ENCODE results near the gene PIF1.
A peak's percentile ranks its signal among the peaks of the same experiment; 100 is the strongest.
"Not testable (repeated sequence)": the region's sequence is repeated elsewhere in the genome, so short reads cannot be mapped to it uniquely, and the experiment has no call there.

The PIF1 gene

DNA sequence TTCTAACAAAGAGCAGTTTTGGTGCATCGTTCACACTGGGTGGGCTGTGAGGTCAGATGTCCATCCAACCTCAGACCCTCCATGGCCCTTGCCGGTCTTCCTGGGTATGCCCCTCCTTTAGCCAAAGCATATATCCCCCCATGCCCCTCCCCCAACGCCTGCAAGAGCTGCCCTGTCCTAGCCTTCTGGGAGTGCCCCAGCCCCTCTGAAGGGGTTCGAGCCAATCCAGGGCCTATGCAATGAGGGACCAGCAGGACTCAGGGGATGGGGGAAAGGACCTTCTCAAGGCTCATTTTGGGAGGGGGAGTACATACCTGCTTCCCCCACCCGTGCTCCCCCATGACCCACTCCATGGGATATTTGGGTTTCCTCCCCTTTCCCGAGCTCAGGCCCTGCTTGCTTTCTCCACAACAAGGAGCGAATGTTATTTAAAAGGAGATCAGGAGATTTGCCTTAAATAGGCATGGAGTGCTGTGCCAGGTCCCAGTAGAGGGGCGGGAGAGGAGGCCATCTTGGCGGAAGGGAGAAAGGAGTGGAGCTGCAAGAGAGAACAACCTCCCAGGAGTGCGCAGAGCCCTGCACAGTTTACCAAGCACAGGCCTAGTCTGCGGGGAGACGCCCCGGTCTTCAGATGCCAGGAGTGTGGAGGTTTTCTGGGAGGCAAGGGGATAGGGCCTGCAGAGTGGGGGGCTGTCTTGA, 18.2 kb downstream of the PIF1 start:
- H3K4me3 ChIP-seq (ENCODE audit: low read length) = no peak overlapping the region
- no peak for DNase-seq (ENCODE audit: low read depth)
- no peaks in the 10 kb centered on the region for H3K4me1 ChIP-seq (ENCODE audit: control insufficient read depth, insufficient read depth, low read length)
- peaks cover 34% of the 10 kb centered on the region for H3K27me3 ChIP-seq (replicated peaks; ENCODE audit: control insufficient read depth, insufficient read depth, low read length)
- H3K9ac ChIP-seq (ENCODE audit: low read length) = no peak overlapping the region
- no peaks in the 10 kb centered on the region for H3K36me3 ChIP-seq (ENCODE audit: control insufficient read depth, insufficient read depth, low read length, severe bottlenecking)
- no peaks in the 10 kb centered on the region for H3K9me3 ChIP-seq (ENCODE audit: control insufficient read depth, low read length)

DNA sequence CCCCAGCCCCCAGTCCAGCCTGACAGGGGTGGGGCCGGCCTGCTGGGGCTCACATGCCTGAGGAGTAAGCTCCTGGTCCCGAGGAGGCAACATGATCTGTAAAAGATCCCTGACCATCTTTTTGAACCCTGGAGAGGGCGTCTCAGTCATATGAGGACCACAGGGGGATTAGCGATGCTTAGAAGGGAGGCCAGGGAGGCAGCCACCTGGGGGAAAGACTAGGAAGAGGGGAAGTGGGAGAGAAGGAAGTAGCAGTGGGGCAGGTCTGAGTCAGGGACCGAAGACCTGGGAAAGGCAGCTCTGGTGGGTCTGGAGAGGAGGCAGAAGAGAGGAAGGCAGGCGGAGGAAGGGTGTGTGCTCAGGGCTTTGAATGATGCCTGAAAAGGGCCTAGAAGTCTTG, 18.9 kb downstream of the PIF1 start:
- Histone ChIP-seq H3K4me3 (ENCODE audit: low read length) (no peak overlapping the region), H3K27me3 (replicated peaks; ENCODE audit: control insufficient read depth, insufficient read depth, low read length) (peaks cover 34% of the 10 kb centered on the region), H3K36me3 (ENCODE audit: control insufficient read depth, insufficient read depth, low read length, severe bottlenecking) (no peaks in the 10 kb centered on the region), H3K9ac (ENCODE audit: low read length) (no peak overlapping the region), H3K4me1 (ENCODE audit: control insufficient read depth, insufficient read depth, low read length) (no peaks in the 10 kb centered on the region), H3K9me3 (ENCODE audit: control insufficient read depth, low read length) (no peaks in the 10 kb centered on the region)
- DNase-seq (ENCODE audit: low read depth) = no peak

DNA sequence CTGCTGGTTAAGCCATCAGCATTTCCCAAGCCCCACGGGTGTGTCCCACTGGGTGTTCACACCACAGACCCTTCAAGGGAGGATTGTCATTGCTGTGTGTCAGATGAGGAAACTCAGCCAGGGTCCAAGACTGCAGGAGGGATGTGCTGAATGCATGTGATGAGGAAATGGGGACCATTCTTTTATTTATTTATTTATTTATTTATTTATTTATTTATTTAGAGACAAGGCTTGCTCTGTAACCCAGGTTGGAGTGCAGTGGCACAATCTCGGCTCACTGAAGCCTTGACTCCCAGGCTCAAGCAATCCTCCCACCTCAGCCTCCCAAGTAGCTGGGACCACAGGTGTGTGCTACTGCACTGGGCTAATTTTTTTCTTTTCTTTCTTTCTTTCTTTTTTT, 20.8 kb downstream of the PIF1 start:
- no peaks in the 10 kb centered on the region for H3K9me3 ChIP-seq (ENCODE audit: control insufficient read depth, low read length)
- no peaks in the 10 kb centered on the region for H3K36me3 ChIP-seq (ENCODE audit: control insufficient read depth, insufficient read depth, low read length, severe bottlenecking)
- no peaks in the 10 kb centered on the region for H3K4me1 ChIP-seq (ENCODE audit: control insufficient read depth, insufficient read depth, low read length)
- H3K27me3 ChIP-seq (replicated peaks; ENCODE audit: control insufficient read depth, insufficient read depth, low read length) = peaks cover 34% of the 10 kb centered on the region
- H3K9ac ChIP-seq (ENCODE audit: low read length) = no peak overlapping the region
- no peak overlapping the region for H3K4me3 ChIP-seq (ENCODE audit: low read length)
- no peak for DNase-seq (ENCODE audit: low read depth)

DNA sequence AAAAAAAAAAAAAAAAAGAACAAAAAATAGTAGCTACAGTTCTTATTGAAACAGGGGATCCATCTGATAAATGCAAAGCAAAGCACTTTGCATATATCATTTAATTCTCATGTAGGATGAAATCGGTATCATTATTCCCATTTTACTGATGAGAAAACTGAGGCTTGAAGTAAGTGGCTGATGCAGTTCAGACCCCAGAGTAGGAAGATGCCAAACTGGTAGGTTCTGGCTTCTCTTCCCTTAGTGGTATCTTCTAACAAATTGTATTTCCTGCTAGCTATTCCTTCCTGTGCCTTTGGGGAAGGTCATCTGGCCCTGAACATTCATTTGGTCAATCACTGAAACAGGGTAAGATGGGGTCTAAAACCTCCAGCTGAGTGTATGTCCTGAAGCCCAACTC, 21.9 kb downstream of the PIF1 start:
- Histone ChIP-seq H3K9ac (ENCODE audit: low read length) (no peak overlapping the region), H3K27me3 (replicated peaks; ENCODE audit: control insufficient read depth, insufficient read depth, low read length) (peaks cover 27% of the 10 kb centered on the region), H3K9me3 (ENCODE audit: control insufficient read depth, low read length) (no peaks in the 10 kb centered on the region), H3K4me3 (ENCODE audit: low read length) (no peak overlapping the region), H3K4me1 (ENCODE audit: control insufficient read depth, insufficient read depth, low read length) (no peaks in the 10 kb centered on the region), H3K36me3 (ENCODE audit: control insufficient read depth, insufficient read depth, low read length, severe bottlenecking) (no peaks in the 10 kb centered on the region)
- DNase-seq (ENCODE audit: low read depth) = no peak

DNA sequence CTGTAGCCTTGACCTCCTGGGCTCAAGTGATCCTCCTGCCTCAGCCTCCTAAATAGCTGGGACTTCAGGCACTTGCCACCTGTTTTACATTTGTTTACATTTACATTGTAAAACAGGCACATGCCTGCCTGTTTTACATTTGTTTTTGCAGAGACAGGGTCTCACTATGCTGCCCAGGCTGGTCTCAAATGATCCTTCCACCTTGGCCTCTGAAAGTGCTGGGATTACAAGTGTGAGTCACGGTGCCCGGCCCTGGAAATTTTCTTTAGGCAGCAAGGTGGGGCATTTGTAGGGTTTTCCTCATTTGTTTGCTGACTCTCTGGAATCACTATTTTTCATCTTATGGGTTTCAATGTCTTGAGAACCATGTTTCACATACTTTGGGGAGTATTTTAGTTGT, 25.0 kb downstream of the PIF1 start:
- Histone ChIP-seq H3K36me3 (ENCODE audit: control insufficient read depth, insufficient read depth, low read length, severe bottlenecking) (no peaks in the 10 kb centered on the region), H3K4me3 (ENCODE audit: low read length) (no peak overlapping the region), H3K4me1 (ENCODE audit: control insufficient read depth, insufficient read depth, low read length) (no peaks in the 10 kb centered on the region)

DNA sequence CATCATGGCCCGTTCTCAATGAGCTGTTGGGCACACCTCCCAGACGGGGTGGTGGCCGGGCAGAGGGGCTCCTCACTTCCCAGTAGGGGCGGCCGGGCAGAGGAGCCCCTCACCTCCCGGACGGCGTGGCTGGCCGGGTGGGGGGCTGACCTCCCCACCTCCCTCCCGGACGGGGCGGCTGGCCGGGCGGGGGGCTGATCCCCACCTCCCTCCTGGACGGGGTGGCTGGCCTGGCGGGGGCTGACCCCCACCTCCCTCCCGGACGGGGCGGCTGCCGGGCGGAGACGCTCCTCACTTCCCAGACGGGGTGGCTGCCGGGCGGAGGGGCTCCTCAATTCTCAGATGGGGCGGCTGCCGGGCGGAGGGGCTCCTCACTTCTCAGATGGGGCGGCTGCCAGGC, 26.5 kb downstream of the PIF1 start:
- not testable (repeated sequence) for H3K9me3 ChIP-seq (ENCODE audit: control insufficient read depth, low read length); H3K27me3 ChIP-seq (replicated peaks; ENCODE audit: control insufficient read depth, insufficient read depth, low read length); H3K4me3 ChIP-seq (ENCODE audit: low read length); DNase-seq (ENCODE audit: low read depth); H3K9ac ChIP-seq (ENCODE audit: low read length); H3K36me3 ChIP-seq (ENCODE audit: control insufficient read depth, insufficient read depth, low read length, severe bottlenecking); H3K4me1 ChIP-seq (ENCODE audit: control insufficient read depth, insufficient read depth, low read length)

More for the DNA sequence above, 25.0 kb downstream of the PIF1 start:
- DNase-seq (ENCODE audit: low read depth) = no peak
- H3K9ac ChIP-seq (ENCODE audit: low read length) = no peak overlapping the region
- H3K27me3 ChIP-seq (replicated peaks; ENCODE audit: control insufficient read depth, insufficient read depth, low read length) = peaks cover 2% of the 10 kb centered on the region
- no peaks in the 10 kb centered on the region for H3K9me3 ChIP-seq (ENCODE audit: control insufficient read depth, low read length)

DNA sequence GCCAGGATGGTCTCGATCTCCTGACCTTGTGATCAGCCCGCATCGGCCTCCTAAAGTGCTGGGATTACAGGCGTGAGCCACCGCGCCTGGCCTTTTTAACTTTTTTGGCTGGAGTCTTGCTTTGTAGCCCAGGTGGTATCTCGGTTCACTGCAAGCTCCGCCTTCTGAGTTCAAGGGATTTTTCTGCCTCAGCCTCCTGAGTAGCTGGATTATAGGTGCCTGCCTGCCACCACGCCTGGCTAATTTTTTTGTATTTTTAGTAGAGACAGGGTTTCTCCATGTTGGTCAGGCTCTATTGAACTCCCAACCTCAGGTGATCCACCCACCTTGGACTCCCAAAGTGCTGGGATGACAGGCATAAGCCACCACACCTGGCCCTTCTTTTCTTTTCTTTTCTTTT, 29.5 kb downstream of the PIF1 start:
- not testable (repeated sequence) for H3K27me3 ChIP-seq (replicated peaks; ENCODE audit: control insufficient read depth, insufficient read depth, low read length); H3K36me3 ChIP-seq (ENCODE audit: control insufficient read depth, insufficient read depth, low read length, severe bottlenecking); H3K4me3 ChIP-seq (ENCODE audit: low read length); H3K4me1 ChIP-seq (ENCODE audit: control insufficient read depth, insufficient read depth, low read length); H3K9me3 ChIP-seq (ENCODE audit: control insufficient read depth, low read length); DNase-seq (ENCODE audit: low read depth); H3K9ac ChIP-seq (ENCODE audit: low read length)

DNA sequence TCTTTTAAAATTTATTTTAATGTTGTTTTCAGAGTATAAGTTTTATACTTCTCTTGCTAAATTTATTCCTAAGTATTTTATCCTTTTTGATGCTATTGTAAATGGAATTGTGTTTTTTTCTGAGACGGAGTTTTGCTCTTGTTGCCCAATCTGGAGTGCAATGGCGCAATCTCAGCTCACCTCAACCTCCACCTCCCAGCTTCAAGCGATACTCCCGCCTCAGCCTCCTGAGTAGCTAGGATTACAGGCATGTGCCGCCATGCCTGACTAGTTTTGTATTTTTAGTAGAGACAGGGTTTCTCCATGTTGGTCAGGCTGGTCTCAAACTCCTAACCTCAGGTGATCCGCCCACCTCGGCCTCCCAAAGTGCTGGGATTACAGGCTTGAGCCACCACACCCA, 30.1 kb downstream of the PIF1 start:
- not testable (repeated sequence) for H3K4me3 ChIP-seq (ENCODE audit: low read length); H3K27me3 ChIP-seq (replicated peaks; ENCODE audit: control insufficient read depth, insufficient read depth, low read length); H3K9ac ChIP-seq (ENCODE audit: low read length); H3K4me1 ChIP-seq (ENCODE audit: control insufficient read depth, insufficient read depth, low read length); DNase-seq (ENCODE audit: low read depth); H3K36me3 ChIP-seq (ENCODE audit: control insufficient read depth, insufficient read depth, low read length, severe bottlenecking); H3K9me3 ChIP-seq (ENCODE audit: control insufficient read depth, low read length)

DNA sequence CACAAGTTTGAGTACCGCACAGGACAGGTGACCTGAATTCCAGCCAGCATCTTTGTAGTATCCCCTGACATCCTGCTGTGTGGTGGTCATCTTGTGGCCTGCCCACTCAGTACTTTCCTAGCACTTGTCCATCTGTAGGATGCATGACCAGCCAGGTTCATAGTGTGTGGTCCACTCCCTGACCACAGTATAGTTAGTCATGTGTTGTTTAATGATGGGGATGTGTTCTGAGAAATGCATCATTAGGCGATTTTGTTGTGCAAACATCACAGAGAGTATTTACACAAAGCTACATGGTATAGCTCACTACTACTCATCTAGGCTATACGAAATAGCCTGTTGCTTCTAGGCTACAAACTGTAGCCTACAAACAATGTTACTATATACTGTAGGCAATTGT, 33.2 kb downstream of the PIF1 start:
- H3K9ac ChIP-seq (ENCODE audit: low read length) = no peak overlapping the region
- no peak for DNase-seq (ENCODE audit: low read depth)
- no peaks in the 10 kb centered on the region for H3K27me3 ChIP-seq (replicated peaks; ENCODE audit: control insufficient read depth, insufficient read depth, low read length)
- no peaks in the 10 kb centered on the region for H3K4me1 ChIP-seq (ENCODE audit: control insufficient read depth, insufficient read depth, low read length)
- H3K36me3 ChIP-seq (ENCODE audit: control insufficient read depth, insufficient read depth, low read length, severe bottlenecking) = no peaks in the 10 kb centered on the region
- no peaks in the 10 kb centered on the region for H3K9me3 ChIP-seq (ENCODE audit: control insufficient read depth, low read length)
- H3K4me3 ChIP-seq (ENCODE audit: low read length) = no peak overlapping the region

DNA sequence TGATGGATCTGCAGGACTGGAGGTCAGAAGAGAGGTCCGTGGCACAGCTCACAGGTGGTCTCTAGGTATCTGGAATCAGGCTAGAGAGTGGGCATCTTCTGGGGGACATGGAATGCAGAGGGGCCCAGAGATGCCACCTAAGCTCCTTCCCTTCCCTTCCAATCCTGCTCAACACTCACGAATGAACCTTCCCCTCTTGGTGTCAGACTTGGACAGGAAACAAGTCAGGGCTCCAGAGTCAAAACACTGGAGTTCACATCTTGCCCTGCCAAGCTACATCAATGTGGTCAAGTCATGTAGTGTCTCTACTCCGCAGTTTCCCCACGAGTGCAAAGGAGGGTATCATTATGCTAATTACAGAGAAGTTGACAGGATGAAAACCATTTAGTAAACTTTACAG, 34.0 kb downstream of the PIF1 start:
- Histone ChIP-seq H3K9ac (ENCODE audit: low read length) (no peak overlapping the region), H3K36me3 (ENCODE audit: control insufficient read depth, insufficient read depth, low read length, severe bottlenecking) (no peaks in the 10 kb centered on the region), H3K4me3 (ENCODE audit: low read length) (no peak overlapping the region), H3K27me3 (replicated peaks; ENCODE audit: control insufficient read depth, insufficient read depth, low read length) (no peaks in the 10 kb centered on the region), H3K4me1 (ENCODE audit: control insufficient read depth, insufficient read depth, low read length) (no peaks in the 10 kb centered on the region), H3K9me3 (ENCODE audit: control insufficient read depth, low read length) (no peaks in the 10 kb centered on the region)
- DNase-seq (ENCODE audit: low read depth) = no peak

DNA sequence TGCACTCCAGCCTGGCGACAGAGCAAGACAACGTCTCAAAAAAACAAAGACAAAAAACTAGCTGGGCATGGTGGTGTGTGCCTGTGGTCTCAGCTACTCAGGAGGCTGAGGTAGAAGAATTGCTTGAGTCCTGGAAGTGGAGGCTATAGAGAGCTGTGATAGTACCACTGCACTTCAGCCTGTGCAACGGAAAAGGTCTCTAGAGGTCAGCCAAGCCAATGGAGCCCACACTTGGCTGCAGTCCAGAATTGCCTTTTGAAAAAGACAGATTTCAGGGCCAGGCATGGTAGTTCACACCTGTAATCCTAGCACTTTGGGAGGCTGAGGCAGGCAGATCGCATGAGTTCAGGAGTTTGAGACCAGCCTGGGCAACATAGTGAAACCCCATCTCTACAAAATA, 41.7 kb downstream of the PIF1 start:
- no peak for DNase-seq (ENCODE audit: low read depth)

DNA sequence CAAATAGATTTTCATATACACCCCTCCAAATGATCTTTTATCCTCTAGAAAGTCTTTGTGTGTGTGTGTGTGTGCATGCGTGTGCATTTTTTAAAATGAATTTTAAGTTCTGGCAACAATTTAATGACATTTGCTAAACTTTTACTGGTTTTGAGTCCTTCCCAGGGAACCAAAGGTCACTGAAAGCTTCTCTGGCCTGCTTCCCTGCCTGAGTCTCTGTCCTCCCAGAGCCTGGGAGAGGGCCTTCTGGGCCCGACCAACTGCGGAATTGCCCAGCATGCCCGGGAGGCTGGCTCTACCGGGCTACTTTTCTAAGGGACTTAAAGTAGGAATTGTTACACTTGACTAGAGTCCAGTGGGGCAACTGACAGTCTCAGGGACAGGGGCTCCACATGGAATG, 42.7 kb downstream of the PIF1 start:
- no peak for DNase-seq (ENCODE audit: low read depth)
- Histone ChIP-seq H3K9ac (ENCODE audit: low read length) (peak overlapping the region; percentile 16), H3K36me3 (ENCODE audit: control insufficient read depth, insufficient read depth, low read length, severe bottlenecking) (no peaks in the 10 kb centered on the region), H3K27me3 (replicated peaks; ENCODE audit: control insufficient read depth, insufficient read depth, low read length) (peaks cover 10% of the 10 kb centered on the region), H3K4me3 (ENCODE audit: low read length) (no peak overlapping the region), H3K9me3 (ENCODE audit: control insufficient read depth, low read length) (no peaks in the 10 kb centered on the region), H3K4me1 (ENCODE audit: control insufficient read depth, insufficient read depth, low read length) (peaks cover 10% of the 10 kb centered on the region)

More for the DNA sequence above, 41.7 kb downstream of the PIF1 start:
- Histone ChIP-seq H3K4me1 (ENCODE audit: control insufficient read depth, insufficient read depth, low read length) (peaks cover 10% of the 10 kb centered on the region), H3K27me3 (replicated peaks; ENCODE audit: control insufficient read depth, insufficient read depth, low read length) (peaks cover 6% of the 10 kb centered on the region), H3K9me3 (ENCODE audit: control insufficient read depth, low read length) (no peaks in the 10 kb centered on the region), H3K4me3 (ENCODE audit: low read length) (no peak overlapping the region), H3K36me3 (ENCODE audit: control insufficient read depth, insufficient read depth, low read length, severe bottlenecking) (no peaks in the 10 kb centered on the region), H3K9ac (ENCODE audit: low read length) (no peak overlapping the region)

Data from adipocyte (in vitro differentiated cells).